K562 (cell line): ENCODE data around the gene TF. TPM values are rescaled to one million over a fixed set of nuclear protein-coding genes. Genes with fewer than 3 reads are reported as not detected.

ENCODE experiments used
- CREB1 ChIP-seq, 2 experiments: sonication (generic) in 1 of 2; formaldehyde crosslinking in 1 of 2; IDR thresholded peaks; 2 replicates each; pipeline versions ENCODE4 v1.6.1 to v1.8.0; 2012 to 2022; ENCODE audit warnings: inconsistent platforms in 1 of 2, mild to moderate bottlenecking in 1 of 2, missing genetic modification reagents in 1 of 2, moderate library complexity in 1 of 2
- FOS ChIP-seq: IDR thresholded peaks from 3 replicates; pipeline ENCODE4 v1.6.1; 2011; ENCODE audit not compliant: insufficient read length; ENCODE audit errors: extremely low read depth
- FOXJ3 ChIP-seq: sonication (generic); formaldehyde crosslinking; IDR thresholded peaks from 2 replicates; pipeline ENCODE4 v1.4.0; 2020; ENCODE audit warnings: mild to moderate bottlenecking, missing genetic modification reagents
- FOXK1 ChIP-seq: sonication (generic); formaldehyde crosslinking; IDR thresholded peaks from 2 replicates; pipeline ENCODE4 v1.8.0; 2022; ENCODE audit warnings: missing genetic modification reagents, mild to moderate bottlenecking, borderline replicate concordance
- GABPA ChIP-seq: fragments of 200-800 bp; sonication (Bioruptor generic); conservative IDR thresholded peaks from 2 replicates; pipeline ENCODE4 v1.6.1; 2016; ENCODE audit warnings: low read depth, missing genetic modification characterization, missing compliant biosample characterization
- GATAD2A ChIP-seq: fragments of 450-650 bp; IDR thresholded peaks from 2 replicates; pipeline ENCODE4 v1.6.1; 2017
- MCM3 ChIP-seq: fragments of 450-650 bp; IDR thresholded peaks from 2 replicates; pipeline ENCODE4 v1.6.1; 2016
- MEIS2 ChIP-seq: fragments of 450-650 bp; IDR thresholded peaks from 2 replicates; pipeline ENCODE4 v1.6.1; 2014; ENCODE audit warnings: mild to moderate bottlenecking; ENCODE audit not compliant: partially characterized antibody
- PML ChIP-seq: IDR thresholded peaks from 2 replicates; pipeline ENCODE4 v1.6.1; 2012; ENCODE audit warnings: low read length, inconsistent platforms
- ZNF263 ChIP-seq: sonication (generic); formaldehyde crosslinking; IDR thresholded peaks from 2 replicates; pipeline ENCODE4 v1.8.0; 2022; ENCODE audit warnings: mild to moderate bottlenecking, missing genetic modification reagents, borderline replicate concordance
- polyA plus RNA-seq, 8 experiments: library from polyadenylated mRNA; depleted of rRNA in 4 of 8; stranded (reverse) in 5 of 8; unstranded in 3 of 8; fragments of >200 nt; fragmentation: Nextera tagmentation in 2 of 8; fragmentation: Illumina TruSeq in 1 of 8; extraction: Ambion mirVana in 2 of 8; extraction: Trizol in 1 of 8; gene quantifications; 2 replicates each; pipeline versions ENCODE4 v1.2.1 to v1.2.3, GENCODE V29; 2011 to 2014; ENCODE audit warnings: inconsistent platforms in 1 of 8, missing spikeins in 1 of 8
- total RNA-seq, 7 experiments: library from RNA; depleted of rRNA in 6 of 7; stranded (reverse); fragments of >200 nt in 6 of 7; fragmentation: Illumina TruSeq in 2 of 7; extraction: Trizol in 2 of 7; gene quantifications; 2 replicates each; pipeline versions ENCODE4 v1.2.1 to v1.2.3, GENCODE V29; 2011 to 2021; ENCODE audit warnings: low replicate concordance in 1 of 7
- TF ChIP-seq, protein P1 (sequence below), 2 experiments: fragments of 450-650 bp in 1 of 2; IDR thresholded peaks; 2 replicates each; pipeline ENCODE4 v1.6.1; 2011 to 2017; ENCODE audit warnings: low read depth in 2 of 2, antibody characterized with exemption in 1 of 2, borderline replicate concordance in 1 of 2, low read length in 1 of 2, mild to moderate bottlenecking in 1 of 2, mixed read lengths in 1 of 2; ENCODE audit not compliant: control insufficient read depth in 1 of 2
- TF ChIP-seq, protein P2 (sequence below): fragments of 450-650 bp; IDR thresholded peaks from 2 replicates; pipeline ENCODE4 v1.6.1; 2018; ENCODE audit not compliant: partially characterized antibody
- TF ChIP-seq, protein P3 (sequence below): fragments of 250-450 bp; sonication (Bioruptor Pico); IDR thresholded peaks from 2 replicates; pipeline ENCODE4 v1.4.0; 2020; ENCODE audit warnings: mild to moderate bottlenecking, moderate library complexity
- TF ChIP-seq, protein P4 (sequence below): fragments of 450-650 bp; IDR thresholded peaks from 2 replicates; pipeline ENCODE4 v1.6.1; 2016; ENCODE audit warnings: missing biosample characterization, missing genetic modification characterization
- TF ChIP-seq, protein P5 (sequence below): fragments of 450-650 bp; formaldehyde crosslinking; IDR thresholded peaks from 2 replicates; pipeline ENCODE4 v1.4.0; 2020; ENCODE audit warnings: mild to moderate bottlenecking, moderate library complexity

TF gene
- total and polyA plus RNA-seq, 9 of the 15 experiments (the other 6 are each of a cell fraction or from before 2014, with no cell fraction given) = 0.09 to 9.2 (median 3.1) TPM

DNA sequence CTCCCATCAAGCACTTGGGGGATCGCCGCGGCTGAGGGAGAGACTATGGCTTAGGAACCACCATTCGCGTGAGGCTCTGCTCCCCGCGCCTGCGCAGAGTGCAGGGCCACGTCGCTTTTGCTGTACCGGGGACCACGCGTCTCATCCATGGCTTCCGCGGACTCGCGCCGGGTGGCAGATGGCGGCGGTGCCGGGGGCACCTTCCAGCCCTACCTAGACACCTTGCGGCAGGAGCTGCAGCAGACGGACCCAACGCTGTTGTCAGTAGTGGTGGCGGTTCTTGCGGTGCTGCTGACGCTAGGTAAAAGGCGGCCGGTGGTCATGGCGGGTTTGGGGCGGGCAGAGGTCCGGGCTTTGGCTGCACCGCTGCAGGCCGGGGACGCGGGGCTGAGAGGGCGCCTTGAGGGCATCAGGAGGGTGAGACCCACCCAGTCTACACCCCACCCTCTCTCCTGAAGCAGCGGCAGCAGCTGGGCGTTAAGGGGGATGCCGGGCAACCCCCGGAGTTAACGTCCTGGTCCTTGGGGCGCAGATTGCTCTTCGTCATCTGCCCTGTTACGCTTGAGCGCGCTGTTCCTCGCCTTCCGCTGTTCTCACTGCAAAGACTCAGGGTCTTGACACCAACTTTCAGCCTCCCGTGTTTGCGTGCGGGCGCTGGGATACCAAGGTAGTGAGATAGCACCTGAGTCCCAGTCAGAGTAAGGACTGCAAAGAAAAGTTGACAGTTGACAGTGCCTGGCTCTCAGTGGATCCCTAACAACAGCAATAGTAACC, 59.7 kb downstream of the TF start, which contains the start of gene SRPRB (continued):
- TF ChIP-seq, protein P1, sequence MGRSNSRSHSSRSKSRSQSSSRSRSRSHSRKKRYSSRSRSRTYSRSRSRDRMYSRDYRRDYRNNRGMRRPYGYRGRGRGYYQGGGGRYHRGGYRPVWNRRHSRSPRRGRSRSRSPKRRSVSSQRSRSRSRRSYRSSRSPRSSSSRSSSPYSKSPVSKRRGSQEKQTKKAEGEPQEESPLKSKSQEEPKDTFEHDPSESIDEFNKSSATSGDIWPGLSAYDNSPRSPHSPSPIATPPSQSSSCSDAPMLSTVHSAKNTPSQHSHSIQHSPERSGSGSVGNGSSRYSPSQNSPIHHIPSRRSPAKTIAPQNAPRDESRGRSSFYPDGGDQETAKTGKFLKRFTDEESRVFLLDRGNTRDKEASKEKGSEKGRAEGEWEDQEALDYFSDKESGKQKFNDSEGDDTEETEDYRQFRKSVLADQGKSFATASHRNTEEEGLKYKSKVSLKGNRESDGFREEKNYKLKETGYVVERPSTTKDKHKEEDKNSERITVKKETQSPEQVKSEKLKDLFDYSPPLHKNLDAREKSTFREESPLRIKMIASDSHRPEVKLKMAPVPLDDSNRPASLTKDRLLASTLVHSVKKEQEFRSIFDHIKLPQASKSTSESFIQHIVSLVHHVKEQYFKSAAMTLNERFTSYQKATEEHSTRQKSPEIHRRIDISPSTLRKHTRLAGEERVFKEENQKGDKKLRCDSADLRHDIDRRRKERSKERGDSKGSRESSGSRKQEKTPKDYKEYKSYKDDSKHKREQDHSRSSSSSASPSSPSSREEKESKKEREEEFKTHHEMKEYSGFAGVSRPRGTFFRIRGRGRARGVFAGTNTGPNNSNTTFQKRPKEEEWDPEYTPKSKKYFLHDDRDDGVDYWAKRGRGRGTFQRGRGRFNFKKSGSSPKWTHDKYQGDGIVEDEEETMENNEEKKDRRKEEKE (IDR thresholded peaks at IDR 0.05; ENCODE audit: borderline replicate concordance in 1 of 2, control insufficient read depth in 1 of 2, low read depth in 2 of 2, low read length in 1 of 2) = no peak
- TF ChIP-seq FOXK1 (CRISPR knock-in tag) = 0 out of 2 replicates have a peak, but pooled peaks have one; percentile 30
- TF ChIP-seq MCM3 = no peak
- no peak for TF ChIP-seq FOS
- no peak for TF ChIP-seq GATAD2A
- TF ChIP-seq ZNF263 (CRISPR knock-in tag) = peak; percentile 38; the same call in 1 of the 2 replicates
- peak; percentile 82 for TF ChIP-seq MEIS2
- TF ChIP-seq, protein P2, sequence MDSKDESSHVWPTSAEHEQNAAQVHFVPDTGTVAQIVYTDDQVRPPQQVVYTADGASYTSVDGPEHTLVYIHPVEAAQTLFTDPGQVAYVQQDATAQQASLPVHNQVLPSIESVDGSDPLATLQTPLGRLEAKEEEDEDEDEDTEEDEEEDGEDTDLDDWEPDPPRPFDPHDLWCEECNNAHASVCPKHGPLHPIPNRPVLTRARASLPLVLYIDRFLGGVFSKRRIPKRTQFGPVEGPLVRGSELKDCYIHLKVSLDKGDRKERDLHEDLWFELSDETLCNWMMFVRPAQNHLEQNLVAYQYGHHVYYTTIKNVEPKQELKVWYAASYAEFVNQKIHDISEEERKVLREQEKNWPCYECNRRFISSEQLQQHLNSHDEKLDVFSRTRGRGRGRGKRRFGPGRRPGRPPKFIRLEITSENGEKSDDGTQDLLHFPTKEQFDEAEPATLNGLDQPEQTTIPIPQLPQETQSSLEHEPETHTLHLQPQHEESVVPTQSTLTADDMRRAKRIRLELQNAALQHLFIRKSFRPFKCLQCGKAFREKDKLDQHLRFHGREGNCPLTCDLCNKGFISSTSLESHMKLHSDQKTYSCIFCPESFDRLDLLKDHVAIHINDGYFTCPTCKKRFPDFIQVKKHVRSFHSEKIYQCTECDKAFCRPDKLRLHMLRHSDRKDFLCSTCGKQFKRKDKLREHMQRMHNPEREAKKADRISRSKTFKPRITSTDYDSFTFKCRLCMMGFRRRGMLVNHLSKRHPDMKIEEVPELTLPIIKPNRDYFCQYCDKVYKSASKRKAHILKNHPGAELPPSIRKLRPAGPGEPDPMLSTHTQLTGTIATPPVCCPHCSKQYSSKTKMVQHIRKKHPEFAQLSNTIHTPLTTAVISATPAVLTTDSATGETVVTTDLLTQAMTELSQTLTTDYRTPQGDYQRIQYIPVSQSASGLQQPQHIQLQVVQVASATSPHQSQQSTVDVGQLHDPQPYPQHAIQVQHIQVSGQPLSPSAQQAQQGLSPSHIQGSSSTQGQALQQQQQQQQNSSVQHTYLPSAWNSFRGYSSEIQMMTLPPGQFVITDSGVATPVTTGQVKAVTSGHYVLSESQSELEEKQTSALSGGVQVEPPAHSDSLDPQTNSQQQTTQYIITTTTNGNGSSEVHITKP = peak; percentile 20
- TF ChIP-seq, protein P3, sequence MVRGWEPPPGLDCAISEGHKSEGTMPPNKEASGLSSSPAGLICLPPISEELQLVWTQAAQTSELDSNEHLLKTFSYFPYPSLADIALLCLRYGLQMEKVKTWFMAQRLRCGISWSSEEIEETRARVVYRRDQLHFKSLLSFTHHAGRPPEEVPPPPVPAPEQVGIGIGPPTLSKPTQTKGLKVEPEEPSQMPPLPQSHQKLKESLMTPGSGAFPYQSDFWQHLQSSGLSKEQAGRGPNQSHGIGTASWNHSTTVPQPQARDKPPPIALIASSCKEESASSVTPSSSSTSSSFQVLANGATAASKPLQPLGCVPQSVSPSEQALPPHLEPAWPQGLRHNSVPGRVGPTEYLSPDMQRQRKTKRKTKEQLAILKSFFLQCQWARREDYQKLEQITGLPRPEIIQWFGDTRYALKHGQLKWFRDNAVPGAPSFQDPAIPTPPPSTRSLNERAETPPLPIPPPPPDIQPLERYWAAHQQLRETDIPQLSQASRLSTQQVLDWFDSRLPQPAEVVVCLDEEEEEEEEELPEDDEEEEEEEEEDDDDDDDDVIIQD (CRISPR knock-in tag) = no peak
- TF ChIP-seq, protein P4, sequence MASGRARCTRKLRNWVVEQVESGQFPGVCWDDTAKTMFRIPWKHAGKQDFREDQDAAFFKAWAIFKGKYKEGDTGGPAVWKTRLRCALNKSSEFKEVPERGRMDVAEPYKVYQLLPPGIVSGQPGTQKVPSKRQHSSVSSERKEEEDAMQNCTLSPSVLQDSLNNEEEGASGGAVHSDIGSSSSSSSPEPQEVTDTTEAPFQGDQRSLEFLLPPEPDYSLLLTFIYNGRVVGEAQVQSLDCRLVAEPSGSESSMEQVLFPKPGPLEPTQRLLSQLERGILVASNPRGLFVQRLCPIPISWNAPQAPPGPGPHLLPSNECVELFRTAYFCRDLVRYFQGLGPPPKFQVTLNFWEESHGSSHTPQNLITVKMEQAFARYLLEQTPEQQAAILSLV (tag) = no peak
- peak; percentile 39; the same call in 1 of the 2 replicates for TF ChIP-seq PML
- 0 out of 2 replicates have a peak, but pooled peaks have one; percentile 19 for TF ChIP-seq GABPA
- TF ChIP-seq, protein P5, sequence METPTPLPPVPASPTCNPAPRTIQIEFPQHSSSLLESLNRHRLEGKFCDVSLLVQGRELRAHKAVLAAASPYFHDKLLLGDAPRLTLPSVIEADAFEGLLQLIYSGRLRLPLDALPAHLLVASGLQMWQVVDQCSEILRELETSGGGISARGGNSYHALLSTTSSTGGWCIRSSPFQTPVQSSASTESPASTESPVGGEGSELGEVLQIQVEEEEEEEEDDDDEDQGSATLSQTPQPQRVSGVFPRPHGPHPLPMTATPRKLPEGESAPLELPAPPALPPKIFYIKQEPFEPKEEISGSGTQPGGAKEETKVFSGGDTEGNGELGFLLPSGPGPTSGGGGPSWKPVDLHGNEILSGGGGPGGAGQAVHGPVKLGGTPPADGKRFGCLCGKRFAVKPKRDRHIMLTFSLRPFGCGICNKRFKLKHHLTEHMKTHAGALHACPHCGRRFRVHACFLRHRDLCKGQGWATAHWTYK = 0 out of 2 replicates have a peak, but pooled peaks have one; percentile 21
- no peak for TF ChIP-seq FOXJ3 (CRISPR knock-in tag)
- peak; percentile 70 for TF ChIP-seq CREB1 (IDR thresholded peaks at IDR 0.05)
- TF ChIP-seq CREB1 (CRISPR knock-in tag; IDR thresholded peaks at IDR 0.05) = 0 out of 2 replicates have a peak, but pooled peaks have one; percentile 60
